Mesothelial cell of epicardium (in vitro differentiated cells): ENCODE measurements around the gene ACIN1. TPM values are rescaled to one million over a fixed set of nuclear protein-coding genes. Genes with fewer than 3 reads are reported as not detected.

Experiments used
- DNase-seq, 2 experiments: peaks; one replicate each; pipeline ENCODE4 v3.0.0; 2021; ENCODE audit warnings: low spot score in 2 of 2; ENCODE audit not compliant: unreplicated experiment in 2 of 2
- H3K27ac Mint-ChIP-seq: 2 replicates; pipeline ENCODE4 v1.8.0; 2021; ENCODE audit warnings: mixed read lengths
- H3K27me3 Mint-ChIP-seq: 2 replicates; pipeline ENCODE4 v1.8.0; 2021; ENCODE audit warnings: low read depth, mixed read lengths
- H3K36me3 Mint-ChIP-seq: 2 replicates; pipeline ENCODE4 v1.8.0; 2021; ENCODE audit warnings: mixed read lengths
- H3K4me1 Mint-ChIP-seq: 2 replicates; pipeline ENCODE4 v1.8.0; 2021; ENCODE audit warnings: mixed read lengths
- H3K4me3 Mint-ChIP-seq: 2 replicates; pipeline ENCODE4 v1.8.0; 2021; ENCODE audit warnings: mild to moderate bottlenecking, moderate library complexity, mixed read lengths
- H3K9me3 Mint-ChIP-seq: 2 replicates; pipeline ENCODE4 v1.8.0; 2021; ENCODE audit warnings: mixed read lengths
- CTCF ChIP-seq: fragments of 200-600 bp; sonication (generic); IDR thresholded peaks from one replicate; pipeline ENCODE4 v1.5.0; 2021; ENCODE audit warnings: antibody characterized with exemption; ENCODE audit not compliant: unreplicated experiment
- total RNA-seq: library from RNA; stranded (reverse); gene quantifications from 3 replicates; pipeline ENCODE4 v1.2.1, GENCODE V29; 2021

Gene ACIN1
- total RNA-seq, 1 donor from 2014 or later = 401 TPM

GRCh38 chr14:23122086-23122485 is 27.1 kb upstream of the ACIN1 start:
- Mint-ChIP-seq H3K27me3 (no peaks in the 10 kb centered on the region), H3K9me3 (no peaks in the 10 kb centered on the region), H3K36me3 (peaks cover 2% of the 10 kb centered on the region), H3K4me3 (no peak overlapping the region), H3K4me1 (peaks cover 17% of the 10 kb centered on the region), H3K27ac (no peak overlapping the region)
- DNase-seq = no peak
- TF ChIP-seq CTCF = no peak

GRCh38 chr14:23121361-23121771 is 26.4 kb upstream of the ACIN1 start:
- Mint-ChIP-seq H3K27me3 (no peaks in the 10 kb centered on the region), H3K36me3 (peaks cover 2% of the 10 kb centered on the region), H3K27ac (peak overlapping the region; percentile 9), H3K4me3 (no peak overlapping the region), H3K9me3 (no peaks in the 10 kb centered on the region), H3K4me1 (peaks cover 17% of the 10 kb centered on the region)
- DNase-seq = no peak
- TF ChIP-seq CTCF = no peak

- peak; percentile 100 for TF ChIP-seq CTCF
- Mint-ChIP-seq H3K9me3 (no peaks in the 10 kb centered on the region), H3K27ac (peak overlapping the region; percentile 9), H3K4me1 (peaks cover 17% of the 10 kb centered on the region), H3K36me3 (peaks cover 2% of the 10 kb centered on the region), H3K27me3 (no peaks in the 10 kb centered on the region), H3K4me3 (no peak overlapping the region)
- peak; percentile 76 to 90 for DNase-seq
Measured at GRCh38 chr14:23120541-23121251, 25.8 kb upstream of the ACIN1 start.

GRCh38 chr14:23119363-23120327 is 24.7 kb upstream of the ACIN1 start:
- no peak for DNase-seq
- no peak overlapping the region for H3K27ac Mint-ChIP-seq
- no peaks in the 10 kb centered on the region for H3K36me3 Mint-ChIP-seq
- H3K9me3 Mint-ChIP-seq = no peaks in the 10 kb centered on the region
- TF ChIP-seq CTCF = no peak
- peaks cover 4% of the 10 kb centered on the region for H3K27me3 Mint-ChIP-seq
- H3K4me1 Mint-ChIP-seq = peaks cover 17% of the 10 kb centered on the region
- no peak overlapping the region for H3K4me3 Mint-ChIP-seq

GRCh38 chr14:23118506-23119362 is 23.8 kb upstream of the ACIN1 start, which contains the start of gene CEBPE:
Gene CEBPE, minus strand, starts transcription at chr14:23119255. Its CDS starts 164 bp downstream, at chr14:23119091.
- Mint-ChIP-seq H3K27ac (no peak within 1 kb of the TSS), H3K4me3 (no peak within 1 kb of the TSS), H3K9me3 (no peaks in the 10 kb centered on the region), H3K36me3 (no peaks in the 10 kb centered on the region), H3K27me3 (peaks cover 4% of the 10 kb centered on the region), H3K4me1 (peaks cover 11% of the 10 kb centered on the region)
- no peak for DNase-seq
- no peak for TF ChIP-seq CTCF
